Stimulated activated CD4-positive, alpha-beta T cell treated with anti-CD3 and anti-CD28 coated beads, TNF-alpha, amount 100 ng/mL, for 48 hours (primary cell): Measurements from ENCODE around the gene RADIL.

Source experiments
- DNase-seq, 3 donors: peaks; one replicate each; pipeline ENCODE4 v3.0.0-alpha.2; 2020; ENCODE audit warnings: low read depth in 3 of 3

RADIL gene

GRCh38 chr7:4792537-4793126 lies 90.9 kb downstream of the RADIL start:
- DNase-seq: peak in 1 of 3 donors; percentile 8

GRCh38 chr7:4791738-4792536 lies 91.6 kb downstream of the RADIL start:
- peak; percentile 60 to 83 (median 68) for DNase-seq

- DNase-seq: no peak
Observed at GRCh38 chr7:4791101-4791737, 92.3 kb downstream of the RADIL start.

- no peak for DNase-seq
Observed at GRCh38 chr7:4790516-4790991, 93.0 kb downstream of the RADIL start.

GRCh38 chr7:4790078-4790465 lies 93.4 kb downstream of the RADIL start:
- no peak for DNase-seq

GRCh38 chr7:4789194-4790077 lies 94.1 kb downstream of the RADIL start:
- DNase-seq: no peak

- no peak for DNase-seq
Observed at GRCh38 chr7:4788627-4789189, 94.8 kb downstream of the RADIL start.

GRCh38 chr7:4787947-4788626 lies 95.4 kb downstream of the RADIL start:
- no peak for DNase-seq

GRCh38 chr7:4787541-4787940 lies 96.0 kb downstream of the RADIL start:
- DNase-seq: no peak

- DNase-seq: no peak
Observed at GRCh38 chr7:4786015-4786414, 97.5 kb downstream of the RADIL start.

GRCh38 chr7:4785371-4785770 lies 98.1 kb downstream of the RADIL start:
- DNase-seq: no peak

GRCh38 chr7:4784799-4785198 lies 98.7 kb downstream of the RADIL start:
- DNase-seq: no peak

- no peak for DNase-seq
Observed at GRCh38 chr7:4783762-4784351, 99.7 kb downstream of the RADIL start.

GRCh38 chr7:4783292-4783652 lies 100.2 kb downstream of the RADIL start:
- DNase-seq: no peak

GRCh38 chr7:4782333-4783291 lies 100.9 kb downstream of the RADIL start:
- DNase-seq: no peak

GRCh38 chr7:4781366-4782069 lies 102.0 kb downstream of the RADIL start:
- DNase-seq: no peak

- DNase-seq: no peak
Observed at GRCh38 chr7:4779118-4779517, 104.4 kb downstream of the RADIL start.

GRCh38 chr7:4775848-4776623 lies 107.5 kb downstream of the RADIL start:
- peak in 2 of 3 donors; percentile 16 to 20 for DNase-seq
